HEK293T (cell line): ENCODE results near the gene ANO1.

Source experiments
- BHLHE40 ChIP-seq: fragments of 450-650 bp; IDR thresholded peaks from 2 replicates; pipeline ENCODE4 v1.6.1; 2016; ENCODE audit warnings: mild to moderate bottlenecking, moderate library complexity, borderline replicate concordance
- CTBP1 ChIP-seq: fragments of 450-650 bp; IDR thresholded peaks from 2 replicates; pipeline ENCODE4 v1.6.1; 2016; ENCODE audit warnings: borderline replicate concordance
- FOXM1 ChIP-seq: fragments of 450-650 bp; IDR thresholded peaks from 2 replicates; pipeline ENCODE4 v1.6.1; 2017; ENCODE audit warnings: mild to moderate bottlenecking, borderline replicate concordance
- NFRKB ChIP-seq: fragments of 450-650 bp; IDR thresholded peaks from 2 replicates; pipeline ENCODE4 v1.6.1; 2016; ENCODE audit warnings: mild to moderate bottlenecking, moderate library complexity
- SP1 ChIP-seq: fragments of 450-650 bp; IDR thresholded peaks from 2 replicates; pipeline ENCODE4 v1.6.1; 2017
- SUZ12 ChIP-seq: fragments of 450-650 bp; IDR thresholded peaks from 2 replicates; pipeline ENCODE4 v1.6.1; 2016; ENCODE audit warnings: mild to moderate bottlenecking
- TARDBP ChIP-seq: fragments of 450-650 bp; IDR thresholded peaks from 2 replicates; pipeline ENCODE4 v1.6.1; 2016

- TF ChIP-seq NFRKB (no peak), SUZ12 (no peak), FOXM1 (no peak), BHLHE40 (no peak), TARDBP (no peak), SP1 (no peak), CTBP1 (no peak)
Measured at GRCh38 chr11:70212227-70212811, 134.2 kb downstream of the ANO1 start.
